Measurements from ENCODE around the gene COMP.

The COMP gene

DNA sequence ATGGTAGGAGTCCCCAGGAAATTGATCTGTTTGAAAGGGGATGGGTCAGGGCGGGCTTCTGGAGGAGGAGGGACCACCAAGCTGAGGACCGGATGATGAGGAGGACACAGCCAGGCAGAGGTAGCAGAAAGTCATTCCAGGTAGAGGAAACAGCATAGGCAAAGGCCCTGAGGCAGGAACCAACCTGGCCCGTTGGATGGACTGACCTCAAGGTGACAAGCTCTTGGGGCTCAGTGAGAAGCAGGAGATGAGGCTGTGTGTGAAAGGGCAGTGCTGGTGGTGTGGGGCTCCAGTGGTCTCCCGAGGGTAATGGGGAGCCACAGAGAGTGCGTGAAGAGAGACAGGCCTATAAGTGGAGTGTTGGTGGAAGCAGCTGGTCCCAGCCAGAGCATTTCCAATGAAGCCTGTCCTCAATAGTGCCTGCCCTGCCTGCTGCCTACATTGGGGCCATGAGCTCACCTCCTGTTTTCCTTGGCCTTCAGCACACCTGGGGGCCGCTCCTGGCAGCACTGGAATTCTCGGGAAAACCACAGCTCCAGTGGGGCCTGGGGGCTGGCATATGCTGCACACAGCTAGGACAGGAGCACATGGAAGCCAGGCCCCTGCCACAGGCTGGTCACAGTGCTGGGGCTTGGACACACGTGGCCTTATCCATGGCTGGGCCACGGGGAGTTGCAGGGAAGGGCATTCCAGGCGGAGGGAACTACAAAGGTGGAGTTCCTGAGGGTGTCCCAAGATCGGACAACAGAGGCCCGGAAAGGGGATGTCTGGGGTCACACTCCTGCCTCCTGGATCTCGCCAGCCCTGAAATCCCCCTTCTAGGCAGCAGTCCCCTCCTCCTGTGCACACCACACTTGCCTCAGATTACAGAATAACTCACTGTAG, 2.3 kb upstream of the COMP start:
- no peak for ATAC-seq
- TF ChIP-seq CSDC2 (CRISPR knock-in tag; IDR thresholded peaks at IDR 0.05) (no peak), ZNF70 (CRISPR knock-in tag; IDR thresholded peaks at IDR 0.05) (no peak), ZFP3 (CRISPR knock-in tag; IDR thresholded peaks at IDR 0.05) (no peak), ISL1 (CRISPR knock-in tag; IDR thresholded peaks at IDR 0.05) (no peak), PPARA (CRISPR knock-in tag; IDR thresholded peaks at IDR 0.05; ENCODE audit: borderline replicate concordance) (no peak), ZNF8 (CRISPR knock-in tag; IDR thresholded peaks at IDR 0.05) (no peak), ESRRG (CRISPR knock-in tag; IDR thresholded peaks at IDR 0.05) (no peak), RARB (CRISPR knock-in tag; IDR thresholded peaks at IDR 0.05) (no peak), BACH2 (CRISPR knock-in tag; IDR thresholded peaks at IDR 0.05; ENCODE audit: borderline replicate concordance) (no peak), GLIS3 (CRISPR knock-in tag; IDR thresholded peaks at IDR 0.05) (no peak), SNAI2 (CRISPR knock-in tag; IDR thresholded peaks at IDR 0.05) (no peak)
- TF ChIP-seq, protein P1, sequence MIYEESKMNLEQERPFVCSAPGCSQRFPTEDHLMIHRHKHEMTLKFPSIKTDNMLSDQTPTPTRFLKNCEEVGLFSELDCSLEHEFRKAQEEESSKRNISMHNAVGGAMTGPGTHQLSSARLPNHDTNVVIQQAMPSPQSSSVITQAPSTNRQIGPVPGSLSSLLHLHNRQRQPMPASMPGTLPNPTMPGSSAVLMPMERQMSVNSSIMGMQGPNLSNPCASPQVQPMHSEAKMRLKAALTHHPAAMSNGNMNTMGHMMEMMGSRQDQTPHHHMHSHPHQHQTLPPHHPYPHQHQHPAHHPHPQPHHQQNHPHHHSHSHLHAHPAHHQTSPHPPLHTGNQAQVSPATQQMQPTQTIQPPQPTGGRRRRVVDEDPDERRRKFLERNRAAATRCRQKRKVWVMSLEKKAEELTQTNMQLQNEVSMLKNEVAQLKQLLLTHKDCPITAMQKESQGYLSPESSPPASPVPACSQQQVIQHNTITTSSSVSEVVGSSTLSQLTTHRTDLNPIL (CRISPR knock-in tag; IDR thresholded peaks at IDR 0.05; ENCODE audit: low read depth): no peak
- TF ChIP-seq, protein P2, sequence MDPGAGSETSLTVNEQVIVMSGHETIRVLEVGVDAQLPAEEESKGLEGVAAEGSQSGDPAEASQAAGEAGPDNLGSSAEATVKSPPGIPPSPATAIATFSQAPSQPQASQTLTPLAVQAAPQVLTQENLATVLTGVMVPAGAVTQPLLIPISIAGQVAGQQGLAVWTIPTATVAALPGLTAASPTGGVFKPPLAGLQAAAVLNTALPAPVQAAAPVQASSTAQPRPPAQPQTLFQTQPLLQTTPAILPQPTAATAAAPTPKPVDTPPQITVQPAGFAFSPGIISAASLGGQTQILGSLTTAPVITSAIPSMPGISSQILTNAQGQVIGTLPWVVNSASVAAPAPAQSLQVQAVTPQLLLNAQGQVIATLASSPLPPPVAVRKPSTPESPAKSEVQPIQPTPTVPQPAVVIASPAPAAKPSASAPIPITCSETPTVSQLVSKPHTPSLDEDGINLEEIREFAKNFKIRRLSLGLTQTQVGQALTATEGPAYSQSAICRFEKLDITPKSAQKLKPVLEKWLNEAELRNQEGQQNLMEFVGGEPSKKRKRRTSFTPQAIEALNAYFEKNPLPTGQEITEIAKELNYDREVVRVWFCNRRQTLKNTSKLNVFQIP (CRISPR knock-in tag; IDR thresholded peaks at IDR 0.05; ENCODE audit: borderline replicate concordance, low read depth): no peak
- TF ChIP-seq, protein P3, sequence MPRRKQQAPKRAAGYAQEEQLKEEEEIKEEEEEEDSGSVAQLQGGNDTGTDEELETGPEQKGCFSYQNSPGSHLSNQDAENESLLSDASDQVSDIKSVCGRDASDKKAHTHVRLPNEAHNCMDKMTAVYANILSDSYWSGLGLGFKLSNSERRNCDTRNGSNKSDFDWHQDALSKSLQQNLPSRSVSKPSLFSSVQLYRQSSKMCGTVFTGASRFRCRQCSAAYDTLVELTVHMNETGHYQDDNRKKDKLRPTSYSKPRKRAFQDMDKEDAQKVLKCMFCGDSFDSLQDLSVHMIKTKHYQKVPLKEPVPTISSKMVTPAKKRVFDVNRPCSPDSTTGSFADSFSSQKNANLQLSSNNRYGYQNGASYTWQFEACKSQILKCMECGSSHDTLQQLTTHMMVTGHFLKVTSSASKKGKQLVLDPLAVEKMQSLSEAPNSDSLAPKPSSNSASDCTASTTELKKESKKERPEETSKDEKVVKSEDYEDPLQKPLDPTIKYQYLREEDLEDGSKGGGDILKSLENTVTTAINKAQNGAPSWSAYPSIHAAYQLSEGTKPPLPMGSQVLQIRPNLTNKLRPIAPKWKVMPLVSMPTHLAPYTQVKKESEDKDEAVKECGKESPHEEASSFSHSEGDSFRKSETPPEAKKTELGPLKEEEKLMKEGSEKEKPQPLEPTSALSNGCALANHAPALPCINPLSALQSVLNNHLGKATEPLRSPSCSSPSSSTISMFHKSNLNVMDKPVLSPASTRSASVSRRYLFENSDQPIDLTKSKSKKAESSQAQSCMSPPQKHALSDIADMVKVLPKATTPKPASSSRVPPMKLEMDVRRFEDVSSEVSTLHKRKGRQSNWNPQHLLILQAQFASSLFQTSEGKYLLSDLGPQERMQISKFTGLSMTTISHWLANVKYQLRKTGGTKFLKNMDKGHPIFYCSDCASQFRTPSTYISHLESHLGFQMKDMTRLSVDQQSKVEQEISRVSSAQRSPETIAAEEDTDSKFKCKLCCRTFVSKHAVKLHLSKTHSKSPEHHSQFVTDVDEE (CRISPR knock-in tag; IDR thresholded peaks at IDR 0.05): no peak

DNA sequence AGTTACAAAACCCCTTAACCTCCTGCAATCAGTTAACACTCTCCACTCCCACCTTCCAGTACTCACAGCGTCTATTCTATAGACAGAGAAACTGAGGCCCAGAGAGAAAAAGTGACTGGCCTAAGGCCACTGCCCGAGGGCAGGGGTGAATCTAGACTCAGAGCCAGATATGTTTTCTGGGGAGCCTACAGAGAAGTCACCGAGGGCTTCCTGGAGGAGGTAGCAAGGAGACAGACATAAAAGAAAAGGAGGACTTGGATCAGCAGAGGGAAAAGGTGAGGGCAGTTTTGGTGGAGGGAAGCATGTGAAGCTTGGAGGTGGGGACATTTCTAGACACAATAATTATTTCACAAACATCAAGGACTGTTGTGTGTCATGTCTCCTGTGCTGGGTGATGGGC, 1.6 kb upstream of the COMP start:
- no peak for ATAC-seq
- TF ChIP-seq ARNTL (CRISPR knock-in tag; IDR thresholded peaks at IDR 0.05; ENCODE audit: borderline replicate concordance, low read depth): no peak
- no peak for TF ChIP-seq ZFP3 (CRISPR knock-in tag; IDR thresholded peaks at IDR 0.05)
- TF ChIP-seq SNAI2 (CRISPR knock-in tag; IDR thresholded peaks at IDR 0.05): no peak
- TF ChIP-seq, protein P2 (CRISPR knock-in tag; IDR thresholded peaks at IDR 0.05; ENCODE audit: borderline replicate concordance, low read depth): no peak
- TF ChIP-seq ZFP30 (CRISPR knock-in tag; IDR thresholded peaks at IDR 0.05): no peak
- no peak for TF ChIP-seq OSR1 (CRISPR knock-in tag; IDR thresholded peaks at IDR 0.05)
- TF ChIP-seq ZNF8 (CRISPR knock-in tag; IDR thresholded peaks at IDR 0.05): no peak
- no peak for TF ChIP-seq GLIS3 (CRISPR knock-in tag; IDR thresholded peaks at IDR 0.05)
- no peak for TF ChIP-seq TOX (CRISPR knock-in tag; IDR thresholded peaks at IDR 0.05; ENCODE audit: borderline replicate concordance)
- TF ChIP-seq, protein P1 (CRISPR knock-in tag; IDR thresholded peaks at IDR 0.05; ENCODE audit: low read depth): no peak
- no peak for TF ChIP-seq ZC3H10 (CRISPR knock-in tag; IDR thresholded peaks at IDR 0.05)
- TF ChIP-seq RARB (CRISPR knock-in tag; IDR thresholded peaks at IDR 0.05): no peak

DNA sequence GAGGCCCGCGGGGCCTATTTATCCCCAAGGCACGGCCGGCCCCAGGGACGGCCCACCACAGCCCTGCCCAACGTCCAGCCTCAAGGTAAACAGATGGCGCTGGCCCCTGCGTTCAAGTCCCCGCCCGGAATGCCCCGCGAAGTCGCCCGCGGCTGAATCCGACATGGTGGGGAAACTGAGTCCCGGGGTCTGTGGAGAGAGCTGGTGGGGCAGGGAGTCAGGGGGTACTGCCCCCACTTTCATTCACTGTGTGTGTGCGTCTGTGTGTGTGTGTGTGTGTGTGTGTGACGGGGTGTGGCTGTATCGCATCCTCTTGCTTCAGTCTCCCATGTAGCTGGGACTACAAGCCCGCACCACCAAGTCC, 192 bp upstream of the COMP start:
- no peak for TF ChIP-seq BACH2 (CRISPR knock-in tag; IDR thresholded peaks at IDR 0.05; ENCODE audit: borderline replicate concordance)
- no peak for TF ChIP-seq ZNF70 (CRISPR knock-in tag; IDR thresholded peaks at IDR 0.05)
- TF ChIP-seq ZC3H10 (CRISPR knock-in tag; IDR thresholded peaks at IDR 0.05): no peak
- TF ChIP-seq ZNF8 (CRISPR knock-in tag; IDR thresholded peaks at IDR 0.05): no peak
- TF ChIP-seq, protein P2 (CRISPR knock-in tag; IDR thresholded peaks at IDR 0.05; ENCODE audit: borderline replicate concordance, low read depth): no peak
- no peak for TF ChIP-seq TCF4 (CRISPR knock-in tag; IDR thresholded peaks at IDR 0.05; ENCODE audit: borderline replicate concordance)
- TF ChIP-seq ESRRG (CRISPR knock-in tag; IDR thresholded peaks at IDR 0.05): no peak
- TF ChIP-seq ISL1 (CRISPR knock-in tag; IDR thresholded peaks at IDR 0.05): no peak
- TF ChIP-seq PATZ1 (CRISPR knock-in tag; IDR thresholded peaks at IDR 0.05; ENCODE audit: borderline replicate concordance): no peak

More for the DNA sequence above, 192 bp upstream of the COMP start:
- ATAC-seq: no peak

Data from SK-N-SH treated with all-trans-retinoic acid at 6 μM for 48 hours (cell line).